NCI-H524 (cell line): ENCODE data around the gene RNU6-1.

Source experiments
- DNase-seq, 2 experiments: peaks; one replicate each; lab custom pipeline; 2025; lab: John Stamatoyannopoulos, UW

RNU6-1 gene

DNA sequence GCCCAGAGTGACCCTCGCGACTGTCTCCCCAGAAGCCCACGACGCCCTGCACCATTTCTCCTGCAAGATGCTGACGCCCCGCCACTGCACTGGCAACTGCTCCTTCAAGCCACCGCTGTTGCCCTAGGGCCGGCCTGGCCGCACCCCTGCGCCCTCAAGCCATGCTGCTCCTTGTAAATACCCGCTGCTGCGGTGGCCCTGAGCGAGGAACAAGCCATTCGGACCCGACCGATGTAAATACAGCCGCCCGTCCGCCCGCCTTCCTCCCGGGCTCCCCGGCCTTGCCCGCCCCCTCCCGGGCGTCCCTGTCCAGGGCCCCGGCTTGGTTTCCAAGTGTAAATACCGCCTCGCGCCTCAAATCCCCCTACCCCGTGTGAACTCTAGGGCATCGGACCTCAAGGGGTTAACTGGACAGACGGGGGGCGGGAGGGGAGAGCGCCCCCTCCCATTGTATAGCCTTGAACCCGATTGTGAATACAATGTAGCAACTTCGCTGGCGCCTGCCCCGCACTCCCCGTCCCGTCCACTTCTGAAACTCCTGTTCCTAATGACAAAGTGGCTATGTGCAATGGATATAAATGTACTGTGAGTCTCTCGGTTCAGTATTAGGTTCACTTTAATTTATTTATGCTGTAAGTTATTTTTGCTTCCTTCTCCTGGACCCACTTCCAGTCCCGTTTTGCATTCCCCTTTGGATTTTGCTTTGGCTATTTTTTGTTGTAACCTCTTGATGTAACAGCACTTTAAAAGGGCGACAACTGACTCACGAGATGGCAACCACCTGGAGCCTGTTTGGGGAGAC is 5.9 kb downstream of the RNU6-1 start:
- peak; percentile 51 to 71 for DNase-seq

DNA sequence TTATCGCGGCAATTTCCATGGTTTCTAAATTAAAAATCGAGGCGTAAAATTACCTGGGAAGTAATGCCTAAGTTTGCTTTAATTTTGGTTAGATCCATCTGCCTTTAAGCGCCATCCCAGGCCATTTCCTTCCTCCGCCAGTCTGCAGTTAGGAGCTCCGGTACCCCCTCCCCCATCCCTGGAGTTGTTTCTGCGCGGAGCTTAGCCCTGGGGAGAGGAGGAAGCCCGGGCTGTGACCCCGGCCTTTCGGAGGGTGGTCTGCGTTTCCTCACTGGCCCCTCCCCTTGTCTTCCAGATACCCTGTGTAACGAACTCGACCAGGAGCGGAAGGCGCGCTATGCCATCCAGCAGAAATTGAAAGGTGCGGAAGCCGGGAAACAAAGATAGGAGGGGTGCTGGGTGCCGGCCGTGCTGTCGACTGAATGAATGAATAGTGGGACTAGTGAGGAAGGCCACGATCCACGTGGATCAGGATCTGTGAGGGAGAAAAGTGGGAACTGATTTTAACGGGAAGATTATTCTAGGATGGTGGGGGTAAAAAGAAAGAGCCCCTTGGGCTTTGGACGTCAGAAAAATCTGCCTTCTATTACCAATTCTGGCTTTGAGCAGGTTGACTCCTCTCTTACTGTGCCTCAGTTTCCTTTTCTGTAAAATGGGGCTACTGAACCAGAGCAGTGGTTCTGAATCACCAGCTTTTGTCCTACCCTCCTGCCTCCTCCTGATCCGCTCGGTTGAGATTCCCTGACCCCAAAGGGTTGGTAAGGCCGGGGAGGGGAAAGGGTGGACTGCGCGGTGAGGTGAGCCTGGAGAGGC is 6.7 kb downstream of the RNU6-1 start:
- no peak for DNase-seq

GRCh38 chr15:67832031-67832551 is 7.8 kb downstream of the RNU6-1 start:
- DNase-seq = peak in 1 of 2 experiments; percentile 51

DNA sequence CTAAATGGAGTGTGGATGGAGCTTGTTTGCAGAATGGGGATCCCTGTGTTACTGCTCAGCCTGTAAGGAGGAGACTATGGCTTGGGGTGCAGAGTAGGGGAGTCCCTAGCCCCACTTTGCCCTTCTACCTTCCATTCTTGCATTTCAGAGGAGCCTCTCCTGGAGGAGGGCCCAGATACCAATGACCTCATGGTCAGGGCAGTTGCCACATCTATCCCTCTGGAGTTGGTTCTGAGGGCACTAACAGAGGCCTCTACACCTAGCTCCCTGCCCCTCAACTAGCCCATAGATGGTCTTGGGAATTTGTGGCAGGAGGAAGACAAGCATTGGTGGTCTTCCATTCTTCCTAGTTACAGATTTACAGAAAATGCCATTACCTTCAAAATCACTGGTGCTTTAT is 8.5 kb downstream of the RNU6-1 start:
- DNase-seq = no peak

- no peak for DNase-seq
Observed at GRCh38 chr15:67829647-67830504, 10.0 kb downstream of the RNU6-1 start.

DNA sequence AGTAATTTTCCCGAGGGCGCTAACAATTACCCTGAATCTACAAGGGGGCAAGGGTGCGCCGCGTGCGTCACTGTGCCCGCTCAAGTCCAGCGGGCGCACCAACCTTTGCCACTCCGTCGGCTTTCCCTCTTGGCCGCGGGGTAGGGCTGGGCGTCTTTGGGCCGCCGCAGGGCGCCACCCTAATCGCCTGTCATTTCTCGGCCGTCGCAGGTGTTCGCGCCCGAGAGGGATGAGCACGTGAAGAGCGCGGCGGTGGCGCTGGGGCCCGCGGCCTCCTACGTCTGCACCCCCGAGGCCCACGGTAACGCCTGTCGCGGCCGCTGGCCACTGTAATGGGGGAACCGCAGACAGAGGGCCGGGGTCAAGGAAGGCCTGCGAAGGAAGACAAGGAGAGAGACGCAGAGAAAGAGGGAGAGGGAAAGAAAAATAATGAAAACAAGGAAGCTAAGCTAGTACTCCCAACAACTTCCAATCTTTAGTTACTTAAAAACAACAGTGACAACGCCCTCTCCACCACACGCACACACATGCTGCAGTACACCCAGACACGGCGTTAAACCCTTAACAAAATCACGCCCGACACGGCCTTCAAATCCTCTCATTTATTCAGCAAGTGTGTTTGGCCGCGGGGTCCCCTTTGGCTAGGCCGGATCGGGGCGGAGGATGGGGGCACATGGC is 10.7 kb downstream of the RNU6-1 start:
- no peak for DNase-seq

- DNase-seq = no peak
Observed at GRCh38 chr15:67828278-67828968, 11.4 kb downstream of the RNU6-1 start.

DNA sequence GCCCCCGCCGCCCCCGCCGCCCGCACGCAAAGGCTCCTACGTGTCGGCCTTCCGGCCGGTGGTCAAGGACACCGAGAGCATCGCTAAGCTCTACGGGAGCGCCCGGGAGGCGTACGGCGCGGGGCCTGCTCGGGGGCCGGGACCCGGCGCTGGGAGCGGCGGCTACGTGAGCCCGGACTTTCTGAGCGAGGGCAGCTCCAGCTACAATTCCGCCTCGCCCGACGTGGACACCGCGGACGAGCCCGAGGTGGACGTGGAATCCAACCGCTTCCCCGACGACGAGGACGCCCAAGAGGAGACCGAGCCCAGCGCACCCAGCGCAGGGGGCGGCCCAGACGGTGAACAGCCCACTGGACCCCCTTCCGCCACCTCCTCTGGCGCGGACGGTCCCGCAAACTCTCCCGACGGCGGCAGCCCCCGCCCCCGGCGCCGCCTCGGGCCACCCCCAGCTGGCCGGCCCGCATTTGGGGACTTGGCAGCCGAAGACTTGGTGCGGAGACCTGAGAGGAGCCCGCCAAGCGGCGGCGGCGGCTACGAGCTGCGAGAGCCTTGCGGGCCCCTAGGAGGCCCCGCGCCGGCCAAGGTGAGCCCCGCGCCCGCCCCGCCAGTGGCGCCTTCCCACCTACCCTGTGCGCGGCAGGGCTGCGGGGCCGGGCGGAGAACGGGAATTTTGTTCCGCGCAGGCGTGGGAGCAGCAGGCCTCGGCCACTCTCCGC is 12.1 kb downstream of the RNU6-1 start:
- no peak for DNase-seq

DNA sequence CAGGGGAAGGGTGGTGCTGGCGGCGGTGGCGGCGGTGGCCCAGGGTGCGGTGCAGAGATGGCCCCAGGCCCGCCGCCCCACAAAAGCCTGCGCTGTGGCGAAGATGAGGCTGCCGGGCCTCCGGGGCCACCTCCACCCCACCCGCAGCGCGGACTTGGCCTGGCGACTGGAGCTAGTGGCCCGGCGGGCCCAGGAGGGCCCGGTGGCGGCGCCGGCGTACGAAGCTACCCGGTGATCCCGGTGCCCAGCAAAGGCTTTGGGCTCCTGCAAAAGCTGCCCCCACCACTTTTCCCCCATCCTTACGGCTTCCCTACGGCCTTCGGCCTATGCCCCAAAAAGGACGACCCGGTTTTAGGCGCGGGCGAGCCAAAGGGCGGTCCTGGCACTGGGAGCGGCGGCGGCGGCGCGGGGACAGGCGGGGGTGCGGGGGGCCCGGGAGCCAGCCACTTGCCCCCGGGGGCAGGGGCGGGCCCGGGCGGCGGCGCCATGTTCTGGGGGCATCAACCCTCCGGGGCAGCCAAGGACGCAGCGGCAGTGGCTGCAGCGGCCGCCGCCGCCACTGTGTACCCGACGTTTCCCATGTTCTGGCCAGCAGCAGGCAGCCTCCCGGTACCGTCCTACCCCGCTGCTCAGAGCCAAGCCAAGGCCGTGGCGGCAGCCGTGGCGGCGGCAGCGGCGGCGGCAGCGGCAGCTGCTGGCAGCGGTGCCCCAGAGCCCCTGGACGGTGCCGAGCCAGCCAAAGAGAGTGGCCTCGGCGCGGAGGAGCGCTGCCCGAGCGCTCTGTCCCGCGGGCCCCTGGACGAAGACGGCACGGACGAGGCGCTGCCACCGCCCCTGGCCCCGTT is 12.9 kb downstream of the RNU6-1 start:
- no peak for DNase-seq

- DNase-seq = no peak
Observed at GRCh38 chr15:67825881-67826716, 13.7 kb downstream of the RNU6-1 start.

DNA sequence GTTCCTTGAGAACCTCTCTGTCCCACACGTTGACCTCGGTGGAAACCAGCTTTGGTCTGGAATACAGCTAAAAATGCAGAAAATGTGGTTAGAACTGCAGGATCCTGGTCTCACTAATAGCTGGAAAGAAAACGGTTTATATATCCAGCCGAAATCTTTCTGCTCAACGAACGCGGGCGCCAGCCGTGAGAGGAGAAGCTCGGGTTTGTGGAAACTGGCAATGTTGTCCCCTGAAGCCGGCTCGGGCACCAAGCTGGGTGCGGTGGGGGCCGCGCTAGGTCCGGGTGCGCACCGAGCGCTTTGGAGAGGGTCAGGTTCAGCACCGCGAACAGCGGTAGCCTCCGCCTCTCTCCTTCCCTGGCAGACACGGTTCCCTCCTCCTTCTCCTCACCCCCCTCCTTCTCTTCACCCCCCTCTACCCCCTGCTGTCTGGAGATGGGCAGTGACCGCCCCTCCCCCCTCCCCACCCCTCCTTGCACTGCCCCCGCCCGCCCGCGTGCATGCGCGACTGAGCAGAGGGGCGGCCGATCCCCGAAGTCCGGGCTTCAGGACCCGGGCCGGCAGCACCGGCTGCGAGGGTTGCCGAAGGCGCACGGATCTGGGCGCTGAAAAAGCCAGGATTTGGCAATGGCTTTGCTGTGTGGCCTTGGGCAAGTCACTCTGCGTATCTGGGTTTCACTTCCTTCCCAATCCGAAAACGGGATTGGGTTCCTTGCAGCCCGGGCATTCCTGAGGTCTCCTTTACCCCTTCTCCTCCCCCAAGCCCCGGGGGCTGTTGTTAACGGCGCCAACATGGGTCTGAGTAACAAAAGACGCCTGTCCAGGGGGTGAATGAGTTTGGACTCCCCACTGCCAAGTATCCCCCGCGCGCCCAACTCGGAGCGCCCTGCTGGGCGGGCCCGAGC is 14.6 kb downstream of the RNU6-1 start, which contains the start of gene SKOR1:
Gene SKOR1 (plus strand): TSS at position 534 of the 905 bp plus-strand sequence. CDS start 94 bp downstream, at position 628.
- peak in 1 of 2 experiments; percentile 39 for DNase-seq

GRCh38 chr15:67824197-67824968 is 15.5 kb downstream of the RNU6-1 start:
- no peak for DNase-seq

- peak; percentile 29 to 55 for DNase-seq
Observed at GRCh38 chr15:67823314-67824196, 16.3 kb downstream of the RNU6-1 start.

DNA sequence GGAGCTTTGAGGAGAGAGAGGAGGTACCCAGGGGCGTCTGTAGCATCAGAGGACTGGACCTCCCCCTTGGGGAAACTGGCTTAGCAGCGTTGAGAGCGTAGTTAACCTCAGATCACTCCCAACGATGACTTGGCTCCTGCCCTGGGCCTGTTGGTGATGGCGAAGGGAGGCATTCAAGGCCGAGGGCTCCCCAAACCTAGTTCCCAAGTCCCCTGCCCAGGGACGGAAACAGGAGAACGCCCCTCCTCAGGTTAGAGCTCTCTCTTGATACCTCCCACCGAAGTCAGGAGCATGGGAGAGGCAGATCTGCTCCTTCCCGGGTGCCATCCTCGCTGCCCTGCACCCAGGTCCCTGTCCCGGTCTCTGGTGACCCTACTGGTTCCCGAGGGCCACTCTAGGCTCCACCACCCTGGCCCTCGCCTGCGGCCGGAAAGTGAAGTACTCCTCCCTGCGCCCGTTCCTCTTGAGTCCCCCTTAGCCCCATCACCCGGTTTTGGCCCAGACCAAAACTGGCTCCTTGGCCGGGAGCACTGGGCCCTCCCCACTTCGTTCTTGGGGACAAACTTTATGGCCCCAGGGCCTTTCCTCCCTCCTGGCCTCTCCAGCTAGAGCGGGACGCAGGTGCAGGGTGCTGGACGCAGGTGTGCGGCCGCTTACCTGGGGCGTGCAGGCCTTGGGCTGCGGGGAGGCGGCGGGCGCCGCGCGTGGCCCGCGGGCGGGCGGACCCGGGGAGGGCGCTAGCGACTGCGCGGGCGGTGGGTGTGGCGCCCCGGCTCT is 17.1 kb downstream of the RNU6-1 start:
- DNase-seq = peak in 1 of 2 experiments; percentile 27
